Endothelial cell of umbilical vein (primary cell): ENCODE results near the gene HEXIM1. TPM values are rescaled to one million over a fixed set of nuclear protein-coding genes. Genes with fewer than 3 reads are reported as not detected.

ENCODE experiments used
- BruUV-seq: library from RNA; stranded (reverse); fragments of 400-500 nt; replicated peaks from 2 replicates; lab custom pipeline; 2021; lab: Mats Ljungman, UMichigan
- CTCF ChIA-PET: fragments of 300-600, 350-600 bp; sonication (Branson Sonifier 250); formaldehyde crosslinking; loops from one replicate; lab custom pipeline; 2021; ENCODE audit warnings: antibody characterized with exemption, inconsistent platforms; lab: Charles Lee
- POLR2A ChIA-PET: fragments of 300-600, 350-600 bp; sonication (Branson Sonifier 250); formaldehyde crosslinking; loops from one replicate; lab custom pipeline; 2021; ENCODE audit warnings: antibody characterized with exemption, inconsistent platforms; lab: Charles Lee
- DNase-seq: peaks from one replicate; pipeline ENCODE4 v3.0.0-alpha.2; 2011; ENCODE audit warnings: low read depth, low spot score
- FAIRE-seq: peaks from 2 replicates; lab custom pipeline; 2011; peaks lifted over from hg19 to GRCh38; lab: Jason Lieb, UNC
- H2AFZ ChIP-seq: 2 replicates; pipeline ENCODE4 v1.6.0; 2012; ENCODE audit warnings: low read depth, low read length, control low read depth, inconsistent platforms
- H3K27ac ChIP-seq: 2 replicates; pipeline ENCODE4 v1.5.1; 2011; ENCODE audit warnings: low read depth, mild to moderate bottlenecking, control low read depth, low read length, moderate library complexity; ENCODE audit not compliant: insufficient read depth
- H3K27me3 ChIP-seq, 2 experiments: 2 replicates each; pipeline versions ENCODE4 v1.6.0 to v1.6.1; 2011; ENCODE audit warnings: low read length in 2 of 2, mixed read lengths in 1 of 2; ENCODE audit not compliant: control insufficient read depth in 2 of 2, insufficient read depth in 2 of 2
- H3K36me3 ChIP-seq, 2 experiments: 2 replicates in 1 of 2; 3 replicates in 1 of 2; pipeline ENCODE4 v1.5.1; 2011; ENCODE audit warnings: low read length in 2 of 2, mild to moderate bottlenecking in 1 of 2, moderate library complexity in 1 of 2; ENCODE audit not compliant: control insufficient read depth in 2 of 2, insufficient read depth in 2 of 2; ENCODE audit errors: extremely low read depth in 1 of 2
- H3K4me1 ChIP-seq: 3 replicates; pipeline ENCODE4 v1.5.1; 2011; ENCODE audit warnings: mild to moderate bottlenecking, low read length; ENCODE audit not compliant: control insufficient read depth, insufficient read depth; ENCODE audit errors: extremely low read depth
- H3K4me2 ChIP-seq: 2 replicates; pipeline ENCODE4 v1.6.1; 2011; ENCODE audit warnings: low read length, control low read depth, mixed read lengths; ENCODE audit not compliant: insufficient read depth
- H3K4me3 ChIP-seq, 3 experiments: fragments of 200-600 bp in 1 of 3; sonication (generic), shearing (Covaris generic) in 1 of 3; replicated peaks in 1 of 3; 2 replicates each; pipeline ENCODE4 v1.5.1; 2011 to 2016; ENCODE audit warnings: control low read depth in 3 of 3, low read length in 3 of 3, mild to moderate bottlenecking in 2 of 3, inconsistent platforms in 1 of 3, low read depth in 1 of 3, moderate library complexity in 1 of 3; ENCODE audit not compliant: insufficient read depth in 1 of 3
- H3K79me2 ChIP-seq: 2 replicates; pipeline ENCODE4 v1.6.0; 2012; ENCODE audit warnings: low read length, inconsistent platforms; ENCODE audit not compliant: control insufficient read depth, insufficient read depth
- H3K9ac ChIP-seq: replicated peaks from 2 replicates; pipeline ENCODE3; 2011; ENCODE audit warnings: low read length, control low read depth; ENCODE audit not compliant: insufficient read depth; ENCODE audit errors: extremely low read depth
- H3K9me1 ChIP-seq: replicated peaks from 3 replicates; pipeline ENCODE4 v1.6.0; 2011; ENCODE audit warnings: mild to moderate bottlenecking, low read length; ENCODE audit not compliant: control insufficient read depth, insufficient read depth; ENCODE audit errors: extremely low read depth
- H3K9me3 ChIP-seq: replicated peaks from 2 replicates; pipeline ENCODE4 v1.5.1; 2012; ENCODE audit warnings: low read length, inconsistent platforms; ENCODE audit not compliant: control insufficient read depth, insufficient read depth
- H4K20me1 ChIP-seq: replicated peaks from 2 replicates; pipeline ENCODE3; 2011; ENCODE audit warnings: mild to moderate bottlenecking, low read length; ENCODE audit not compliant: control insufficient read depth, insufficient read depth; ENCODE audit errors: extremely low read depth
- EZH2 ChIP-seq: IDR thresholded peaks from 2 replicates; pipeline ENCODE4 v1.6.1; 2012; ENCODE audit warnings: borderline replicate concordance, low read depth, mild to moderate bottlenecking, moderate library complexity, low read length, inconsistent platforms; ENCODE audit not compliant: severe bottlenecking
- FOS ChIP-seq: IDR thresholded peaks from 2 replicates; pipeline ENCODE4 v1.6.1; 2011; ENCODE audit warnings: mild to moderate bottlenecking, low read length, moderate library complexity, borderline replicate concordance; ENCODE audit not compliant: insufficient read depth
- GATA2 ChIP-seq: IDR thresholded peaks from 2 replicates; pipeline ENCODE4 v1.7.0; 2011; ENCODE audit warnings: low read depth, mild to moderate bottlenecking, moderate library complexity, mixed read lengths, low read length; ENCODE audit not compliant: insufficient read length, insufficient read depth
- JUN ChIP-seq: IDR thresholded peaks from 2 replicates; pipeline ENCODE4 v1.6.1; 2011; ENCODE audit warnings: borderline replicate concordance, low read depth; ENCODE audit not compliant: insufficient read length, insufficient read depth
- MYC ChIP-seq: IDR thresholded peaks from one replicate; pipeline ENCODE4 v1.6.1; 2011; ENCODE audit warnings: mild to moderate bottlenecking, low read depth, low read length
- POLR2A ChIP-seq: IDR thresholded peaks from 2 replicates; pipeline ENCODE4 v1.6.1; 2012; ENCODE audit warnings: low read depth, mild to moderate bottlenecking, control low read depth, low read length
- POLR2AphosphoS5 ChIP-seq: IDR thresholded peaks from 2 replicates; pipeline ENCODE4 v1.6.1; 2012; ENCODE audit warnings: low read depth, mild to moderate bottlenecking, control low read depth, low read length, moderate library complexity; ENCODE audit not compliant: insufficient read depth
- dilution Hi-C: fragments of 300-500 bp; cut with MboI; formaldehyde crosslinking; loops from one replicate; pipeline ENCODE4 v1.15.0; 2019; ENCODE audit warnings: low sequenced_read_pairs; ENCODE audit not compliant: extremely low pct_ligation_motif_present
- intact Hi-C: fragments of 100-400 bp; cut with micrococcal nuclease; formaldehyde crosslinking; loops from one replicate; pipeline ENCODE4 v1.10.0; 2022
- polyA plus RNA-seq, 4 experiments: library from polyadenylated mRNA; depleted of rRNA in 3 of 4; stranded (reverse) in 3 of 4; unstranded in 1 of 4; fragments of >200 nt; gene quantifications; 2 replicates each; pipeline versions ENCODE4 v1.2.1 to v1.2.3, GENCODE V29; 2011 to 2012; ENCODE audit warnings: missing spikeins in 1 of 4
- total RNA-seq: library from RNA; stranded (reverse); gene quantifications from 2 replicates; pipeline ENCODE4 v1.2.3, GENCODE V29; 2021
- TF ChIP-seq, protein P1 (sequence below): IDR thresholded peaks from 2 replicates; pipeline ENCODE4 v1.6.1; 2011; ENCODE audit not compliant: insufficient read depth, insufficient read length
- TF ChIP-seq, protein P2 (sequence below), 2 donors: IDR thresholded peaks; 1 replicate in 1 of 2; 2 replicates in 1 of 2; pipeline ENCODE4 v1.5.1; 2011; ENCODE audit warnings: low read length in 2 of 2, mild to moderate bottlenecking in 2 of 2, moderate library complexity in 2 of 2, control low read depth in 1 of 2, inconsistent platforms in 1 of 2, low read depth in 1 of 2; ENCODE audit not compliant: insufficient read depth in 1 of 2; ENCODE audit errors: extremely low read depth in 1 of 2

The HEXIM1 gene
- total and polyA plus RNA-seq, 2 donors (not counting 3 experiments of a cell fraction or from before 2014, with no cell fraction given), result 7.0 to 20.0 TPM

DNA sequence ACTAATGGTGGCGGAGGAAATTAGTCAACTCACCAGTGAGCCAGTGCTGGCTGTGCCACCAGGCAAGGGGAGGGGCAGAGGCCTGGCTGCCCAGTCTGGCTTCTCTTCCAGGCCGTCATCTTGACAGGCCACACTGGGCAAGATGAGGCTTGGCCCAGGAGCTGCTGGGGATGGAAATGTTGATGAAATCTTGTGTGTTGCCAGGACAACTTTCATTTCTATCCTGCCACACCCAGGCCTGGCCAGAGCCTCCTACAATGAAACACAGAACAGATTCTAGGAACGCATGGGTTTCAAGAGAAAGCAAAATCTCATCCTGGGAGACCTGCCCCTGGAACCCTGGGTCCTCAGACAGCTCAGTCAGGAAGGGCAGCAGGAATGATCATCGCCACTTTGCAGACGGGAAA lies 22.7 kb downstream of the HEXIM1 start:
- dilution Hi-C loops, result no loop called here
- FAIRE-seq, result peak; percentile 72

More for the DNA sequence above, 22.7 kb downstream of the HEXIM1 start:
- intact Hi-C loops, result no loop called here
- Histone ChIP-seq H3K4me3 (no peak overlapping the region), H3K4me2 (no peak overlapping the region), H3K79me2 (no peaks in the 10 kb centered on the region), H3K27me3 (no peaks in the 10 kb centered on the region), H4K20me1 (no peaks in the 10 kb centered on the region), H3K9ac (no peak overlapping the region), H3K27ac (peak overlapping the region; percentile 13), H3K9me1 (no peaks in the 10 kb centered on the region), H3K9me3 (no peaks in the 10 kb centered on the region), H3K36me3 (no peaks in the 10 kb centered on the region), H2AFZ (peak overlapping the region; percentile 75), H3K4me1 (peaks cover 14% of the 10 kb centered on the region)
- BruUV-seq, result no TSS peak
- ChIA-PET CTCF (interaction anchor here (0.6 to 4.1 kb wide), 3 partner anchors 19 to 36 kb away, joined by 3 to 34 read pairs (median 3); partner anchors contain the start of gene ACBD4), POLR2A (no interaction called here)
- TF ChIP-seq POLR2A (no peak), FOS (no peak), MYC (no peak), POLR2AphosphoS5 (no peak), JUN (no peak), EZH2 (no peak), GATA2 (no peak)
- TF ChIP-seq, protein P1, sequence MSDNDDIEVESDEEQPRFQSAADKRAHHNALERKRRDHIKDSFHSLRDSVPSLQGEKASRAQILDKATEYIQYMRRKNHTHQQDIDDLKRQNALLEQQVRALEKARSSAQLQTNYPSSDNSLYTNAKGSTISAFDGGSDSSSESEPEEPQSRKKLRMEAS, result no peak
- TF ChIP-seq, protein P2, sequence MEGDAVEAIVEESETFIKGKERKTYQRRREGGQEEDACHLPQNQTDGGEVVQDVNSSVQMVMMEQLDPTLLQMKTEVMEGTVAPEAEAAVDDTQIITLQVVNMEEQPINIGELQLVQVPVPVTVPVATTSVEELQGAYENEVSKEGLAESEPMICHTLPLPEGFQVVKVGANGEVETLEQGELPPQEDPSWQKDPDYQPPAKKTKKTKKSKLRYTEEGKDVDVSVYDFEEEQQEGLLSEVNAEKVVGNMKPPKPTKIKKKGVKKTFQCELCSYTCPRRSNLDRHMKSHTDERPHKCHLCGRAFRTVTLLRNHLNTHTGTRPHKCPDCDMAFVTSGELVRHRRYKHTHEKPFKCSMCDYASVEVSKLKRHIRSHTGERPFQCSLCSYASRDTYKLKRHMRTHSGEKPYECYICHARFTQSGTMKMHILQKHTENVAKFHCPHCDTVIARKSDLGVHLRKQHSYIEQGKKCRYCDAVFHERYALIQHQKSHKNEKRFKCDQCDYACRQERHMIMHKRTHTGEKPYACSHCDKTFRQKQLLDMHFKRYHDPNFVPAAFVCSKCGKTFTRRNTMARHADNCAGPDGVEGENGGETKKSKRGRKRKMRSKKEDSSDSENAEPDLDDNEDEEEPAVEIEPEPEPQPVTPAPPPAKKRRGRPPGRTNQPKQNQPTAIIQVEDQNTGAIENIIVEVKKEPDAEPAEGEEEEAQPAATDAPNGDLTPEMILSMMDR (IDR thresholded peaks at IDR 0.05; ENCODE audit: extremely low read depth in 1 of 2, insufficient read depth in 1 of 2, low read depth in 1 of 2, low read length in 2 of 2), result no peak
- peak; percentile 32 for DNase-seq
